H1 (cell line): Measurements from ENCODE around the gene KLHDC10. TPM values are rescaled to one million over a fixed set of nuclear protein-coding genes. Genes with fewer than 3 reads are reported as not detected.

Experiments
- BACH1 ChIP-seq: IDR thresholded peaks from 2 replicates; pipeline ENCODE4 v1.6.1; 2012; ENCODE audit warnings: low read length, improper control_type of control experiment
- CEBPB ChIP-seq: IDR thresholded peaks from 2 replicates; pipeline ENCODE4 v1.6.1; 2012; ENCODE audit warnings: low read depth, low read length
- CHD1 ChIP-seq: IDR thresholded peaks from 2 replicates; pipeline ENCODE4 v1.6.1; 2012; ENCODE audit warnings: low read depth, low read length, improper control_type of control experiment
- CHD2 ChIP-seq: IDR thresholded peaks from 2 replicates; pipeline ENCODE4 v1.6.1; 2012; ENCODE audit warnings: low read length, improper control_type of control experiment
- CREB1 ChIP-seq: IDR thresholded peaks from 2 replicates; pipeline ENCODE4 v1.6.1; 2012; ENCODE audit warnings: inconsistent platforms
- CTBP2 ChIP-seq: IDR thresholded peaks from 2 replicates; pipeline ENCODE4 v1.7.0; 2011; ENCODE audit warnings: borderline replicate concordance, mild to moderate bottlenecking, moderate library complexity, mixed read lengths, low read length; ENCODE audit not compliant: insufficient read depth, insufficient read length
- EP300 ChIP-seq, 2 experiments: IDR thresholded peaks; 1 replicate in 1 of 2; 2 replicates in 1 of 2; pipeline ENCODE4 v1.6.1; 2011 to 2012; ENCODE audit warnings: low read depth in 2 of 2, low read length in 2 of 2, mild to moderate bottlenecking in 2 of 2, borderline replicate concordance in 1 of 2, inconsistent platforms in 1 of 2, moderate library complexity in 1 of 2
- GABPA ChIP-seq: IDR thresholded peaks from 2 replicates; pipeline ENCODE4 v1.6.1; 2011; ENCODE audit warnings: mild to moderate bottlenecking, low read length, moderate library complexity, borderline replicate concordance; ENCODE audit not compliant: insufficient read depth
- HDAC6 ChIP-seq: IDR thresholded peaks from one replicate; pipeline ENCODE4 v1.7.1; 2012; ENCODE audit warnings: low read depth, mild to moderate bottlenecking, inconsistent platforms, low read length, moderate library complexity
- JUN ChIP-seq: IDR thresholded peaks from 2 replicates; pipeline ENCODE4 v1.6.1; 2011; ENCODE audit warnings: low read depth, mild to moderate bottlenecking, improper control_type of control experiment, low read length
- KDM4A ChIP-seq: IDR thresholded peaks from one replicate; pipeline ENCODE4 v1.7.1; 2012; ENCODE audit warnings: low read depth, mild to moderate bottlenecking, moderate library complexity, low read length, inconsistent platforms; ENCODE audit not compliant: severe bottlenecking
- PHF8 ChIP-seq: fragments of 200-600 bp; sonication (generic); conservative IDR thresholded peaks from 2 replicates; pipeline ENCODE4 v1.7.1; 2012; ENCODE audit warnings: low read depth, mild to moderate bottlenecking, inconsistent platforms, low read length, moderate library complexity
- POLR2A ChIP-seq, 2 experiments: IDR thresholded peaks; 1 replicate in 1 of 2; 2 replicates in 1 of 2; pipeline ENCODE4 v1.6.1; 2011; ENCODE audit warnings: low read depth in 2 of 2, low read length in 2 of 2, mild to moderate bottlenecking in 2 of 2; ENCODE audit errors: control extremely low read depth in 1 of 2
- RAD21 ChIP-seq, 2 experiments: IDR thresholded peaks in 1 of 2; conservative IDR thresholded peaks in 1 of 2; 2 replicates each; pipeline ENCODE4 v1.6.1; 2011; ENCODE audit warnings: low read depth in 2 of 2, low read length in 2 of 2, improper control_type of control experiment in 1 of 2, inconsistent platforms in 1 of 2, mild to moderate bottlenecking in 1 of 2, moderate library complexity in 1 of 2
- RBBP5 ChIP-seq: IDR thresholded peaks from 2 replicates; pipeline ENCODE4 v1.7.1; 2012; ENCODE audit warnings: low read depth, mild to moderate bottlenecking, inconsistent platforms, low read length, moderate library complexity, borderline replicate concordance
- RNF2 ChIP-seq: fragments of 200-900, 300-1000 bp; sonication (generic); IDR thresholded peaks from 2 replicates; pipeline ENCODE4 v1.7.1; 2016; ENCODE audit warnings: borderline replicate concordance, low read depth, mild to moderate bottlenecking, antibody characterized with exemption, low read length; ENCODE audit not compliant: poor library complexity, severe bottlenecking; ENCODE audit errors: missing control alignments
- SAP30 ChIP-seq: fragments of 300-600 bp; sonication (generic); IDR thresholded peaks from 2 replicates; pipeline ENCODE4 v1.7.1; 2012; ENCODE audit warnings: low read length, moderate library complexity, mild to moderate bottlenecking, inconsistent platforms; ENCODE audit not compliant: insufficient read depth, insufficient replicate concordance
- SIRT6 ChIP-seq: IDR thresholded peaks from one replicate; pipeline ENCODE4 v1.7.1; 2012; ENCODE audit warnings: low read length, inconsistent platforms
- SRF ChIP-seq: IDR thresholded peaks from 2 replicates; pipeline ENCODE4 v1.6.1; 2011; ENCODE audit warnings: mild to moderate bottlenecking, low read depth, low read length, moderate library complexity
- TAF7 ChIP-seq: optimal IDR thresholded peaks from 2 replicates; pipeline ENCODE3; 2011; ENCODE audit warnings: low read depth, mild to moderate bottlenecking, inconsistent platforms, low read length, moderate library complexity, borderline replicate concordance
- YY1 ChIP-seq: IDR thresholded peaks from 2 replicates; pipeline ENCODE4 v1.6.1; 2011; ENCODE audit warnings: low read depth, mild to moderate bottlenecking, low read length
- polyA plus RNA-seq, 7 experiments: library from polyadenylated mRNA; depleted of rRNA in 3 of 7; stranded (reverse) in 5 of 7; unstranded in 2 of 7; fragments of >200 nt in 5 of 7; fragments of 200-250 nt in 2 of 7; gene quantifications; 1 replicate in 5 of 7; 2 replicates in 1 of 7; 4 replicates in 1 of 7; pipeline versions ENCODE4 v1.2.1 to v1.2.3, GENCODE V29; 2011 to 2013; ENCODE audit warnings: missing spikeins in 2 of 7, mixed read lengths in 2 of 7
- total RNA-seq: library from RNA; stranded (reverse); fragmentation: NEBNext Ultra II Directional; extraction: Animal tissue kit (Norgen Biotek cat#: 25700); gene quantifications from 2 replicates; pipeline ENCODE4 v1.2.1, GENCODE V29; 2021
- TF ChIP-seq, protein P1 (sequence below): IDR thresholded peaks from 2 replicates; pipeline ENCODE4 v1.6.1; 2012; ENCODE audit warnings: low read length, inconsistent platforms

The KLHDC10 gene
- total and polyA plus RNA-seq, 2 of the 8 experiments (the other 6 are each of a cell fraction or from before 2014, with no cell fraction given) = 6.6 to 14.5 TPM

DNA sequence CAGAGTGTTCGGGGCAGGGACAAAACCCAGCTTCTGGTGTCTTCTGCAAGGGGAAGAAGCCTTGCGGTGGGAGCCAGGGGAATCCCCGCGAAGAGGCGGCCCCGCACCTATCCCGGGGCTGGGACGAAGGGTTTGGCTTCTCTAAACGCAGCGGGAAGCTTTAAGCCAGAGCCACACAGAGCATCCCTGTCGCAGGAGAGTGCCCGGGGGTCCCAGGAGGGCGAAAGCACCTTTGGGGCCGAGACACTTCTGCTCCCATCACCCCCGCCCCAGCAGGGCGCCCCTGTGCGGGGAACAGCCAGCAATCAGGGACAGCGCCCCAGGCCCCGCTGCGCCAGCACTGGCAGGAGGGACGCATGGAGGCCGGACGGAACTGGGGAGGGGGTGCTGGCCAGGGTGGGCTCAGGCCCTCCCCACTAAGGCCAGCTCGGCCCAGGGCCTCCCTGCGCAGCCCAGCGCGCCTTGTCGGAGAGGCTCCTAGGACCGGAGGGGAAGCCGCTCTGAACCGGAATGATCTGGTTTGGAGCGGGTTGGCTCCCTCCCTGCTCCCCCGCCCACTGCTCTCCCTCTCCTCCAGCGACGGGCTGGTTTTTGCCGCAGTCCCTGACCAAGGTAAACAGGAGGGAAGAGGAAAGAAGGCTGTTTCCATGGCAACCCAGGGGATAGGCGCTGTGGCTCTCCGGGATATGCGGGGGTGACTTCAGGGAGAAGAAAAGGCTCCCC, 71.0 kb downstream of the KLHDC10 start (continued):
- TF ChIP-seq JUN = peak; percentile 84; the same call in 1 of the 2 replicates
- peak; percentile 85 for TF ChIP-seq RBBP5
- TF ChIP-seq KDM4A = peak; percentile 42
- TF ChIP-seq, protein P1, sequence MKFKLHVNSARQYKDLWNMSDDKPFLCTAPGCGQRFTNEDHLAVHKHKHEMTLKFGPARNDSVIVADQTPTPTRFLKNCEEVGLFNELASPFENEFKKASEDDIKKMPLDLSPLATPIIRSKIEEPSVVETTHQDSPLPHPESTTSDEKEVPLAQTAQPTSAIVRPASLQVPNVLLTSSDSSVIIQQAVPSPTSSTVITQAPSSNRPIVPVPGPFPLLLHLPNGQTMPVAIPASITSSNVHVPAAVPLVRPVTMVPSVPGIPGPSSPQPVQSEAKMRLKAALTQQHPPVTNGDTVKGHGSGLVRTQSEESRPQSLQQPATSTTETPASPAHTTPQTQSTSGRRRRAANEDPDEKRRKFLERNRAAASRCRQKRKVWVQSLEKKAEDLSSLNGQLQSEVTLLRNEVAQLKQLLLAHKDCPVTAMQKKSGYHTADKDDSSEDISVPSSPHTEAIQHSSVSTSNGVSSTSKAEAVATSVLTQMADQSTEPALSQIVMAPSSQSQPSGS = no peak
- no peak for TF ChIP-seq CHD1
- TF ChIP-seq YY1 = no peak
- TF ChIP-seq HDAC6 = no peak
- TF ChIP-seq SIRT6 = no peak
- TF ChIP-seq CTBP2 = no peak
- peak; percentile 96 for TF ChIP-seq TAF7
- TF ChIP-seq CHD2 = no peak
- TF ChIP-seq CEBPB = no peak
- peak; percentile 25; the same call in 1 of the 2 replicates for TF ChIP-seq GABPA
- TF ChIP-seq RNF2 = no peak
- TF ChIP-seq POLR2A (IDR thresholded peaks at IDR 0.05; ENCODE audit: control extremely low read depth in 1 of 2, low read depth in 2 of 2, low read length in 2 of 2) = peak in 1 of 2 experiments; percentile 91; a peak in 2 of 3 replicates
- TF ChIP-seq BACH1 = peak; percentile 6; the same call in 1 of the 2 replicates
- peak in 1 of 2 experiments; percentile 88; a peak in 2 of 3 replicates for TF ChIP-seq EP300 (IDR thresholded peaks at IDR 0.05; ENCODE audit: borderline replicate concordance in 1 of 2, low read depth in 2 of 2, low read length in 2 of 2)
- no peak for TF ChIP-seq SAP30
- peak; percentile 86 for TF ChIP-seq PHF8
- TF ChIP-seq RAD21 (IDR thresholded peaks at IDR 0.05 in 1 of 2, conservative IDR thresholded peaks at IDR 0.05 in 1 of 2; ENCODE audit: low read depth in 2 of 2, low read length in 2 of 2) = peak in 1 of 2 experiments; percentile 8; a peak in 1 of 4 replicates
- peak; percentile 20; the same call in 1 of the 2 replicates for TF ChIP-seq CREB1
- no peak for TF ChIP-seq SRF
